ENCODE measurements around the gene HTT.

Gene HTT

GRCh38 chr4:3248178-3248480, 173.6 kb downstream of the HTT start:
- no peak overlapping the region for H2AFZ ChIP-seq (ENCODE audit: low read length)
- no peaks in the 10 kb centered on the region for H3K36me3 ChIP-seq (replicated peaks; ENCODE audit: insufficient read depth, low read length)
- no peaks in the 10 kb centered on the region for H4K20me1 ChIP-seq (ENCODE audit: insufficient read depth, low read length)
- H3K4me2 ChIP-seq (ENCODE audit: low read depth, low read length), result no peak overlapping the region
- TF ChIP-seq EZH2phosphoT487 (IDR thresholded peaks at IDR 0.05; ENCODE audit: low read length) (no peak), EZH2 (optimal IDR thresholded peaks at IDR 0.05; ENCODE audit: low read depth, low read length) (no peak)
- TF ChIP-seq, protein P1, sequence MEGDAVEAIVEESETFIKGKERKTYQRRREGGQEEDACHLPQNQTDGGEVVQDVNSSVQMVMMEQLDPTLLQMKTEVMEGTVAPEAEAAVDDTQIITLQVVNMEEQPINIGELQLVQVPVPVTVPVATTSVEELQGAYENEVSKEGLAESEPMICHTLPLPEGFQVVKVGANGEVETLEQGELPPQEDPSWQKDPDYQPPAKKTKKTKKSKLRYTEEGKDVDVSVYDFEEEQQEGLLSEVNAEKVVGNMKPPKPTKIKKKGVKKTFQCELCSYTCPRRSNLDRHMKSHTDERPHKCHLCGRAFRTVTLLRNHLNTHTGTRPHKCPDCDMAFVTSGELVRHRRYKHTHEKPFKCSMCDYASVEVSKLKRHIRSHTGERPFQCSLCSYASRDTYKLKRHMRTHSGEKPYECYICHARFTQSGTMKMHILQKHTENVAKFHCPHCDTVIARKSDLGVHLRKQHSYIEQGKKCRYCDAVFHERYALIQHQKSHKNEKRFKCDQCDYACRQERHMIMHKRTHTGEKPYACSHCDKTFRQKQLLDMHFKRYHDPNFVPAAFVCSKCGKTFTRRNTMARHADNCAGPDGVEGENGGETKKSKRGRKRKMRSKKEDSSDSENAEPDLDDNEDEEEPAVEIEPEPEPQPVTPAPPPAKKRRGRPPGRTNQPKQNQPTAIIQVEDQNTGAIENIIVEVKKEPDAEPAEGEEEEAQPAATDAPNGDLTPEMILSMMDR (IDR thresholded peaks at IDR 0.05; ENCODE audit: low read length), result no peak
- DNase-seq, result no peak
- no peaks in the 10 kb centered on the region for H3K27me3 ChIP-seq (replicated peaks; ENCODE audit: insufficient read depth, low read length)
- no peak overlapping the region for H3K4me3 ChIP-seq (ENCODE audit: low read length)
- no peaks in the 10 kb centered on the region for H3K9me2 ChIP-seq (replicated peaks; ENCODE audit: insufficient read depth, low read length)
- no peaks in the 10 kb centered on the region for H3K79me2 ChIP-seq (ENCODE audit: low read length)
- no peak overlapping the region for H3K27ac ChIP-seq (ENCODE audit: low read length)
- H3K9me3 ChIP-seq (replicated peaks; ENCODE audit: insufficient read depth, low read length), result no peaks in the 10 kb centered on the region
- no peaks in the 10 kb centered on the region for H3F3A ChIP-seq (ENCODE audit: insufficient read depth, low read length)
- no peak overlapping the region for H3K9ac ChIP-seq (ENCODE audit: low read length)
- H3K4me1 ChIP-seq (ENCODE audit: low read length), result no peaks in the 10 kb centered on the region

- Histone ChIP-seq H3K4me3 (ENCODE audit: low read length) (no peak within 1 kb of the TSS), H3K27ac (ENCODE audit: low read length) (no peak within 1 kb of the TSS), H4K20me1 (ENCODE audit: insufficient read depth, low read length) (no peaks in the 10 kb centered on the region), H3K4me1 (ENCODE audit: low read length) (no peaks in the 10 kb centered on the region), H3K4me2 (ENCODE audit: low read depth, low read length) (no peak within 1 kb of the TSS), H3K27me3 (replicated peaks; ENCODE audit: insufficient read depth, low read length) (peaks cover 3% of the 10 kb centered on the region; the same call in 1 of the 2 replicates), H3K9me2 (replicated peaks; ENCODE audit: insufficient read depth, low read length) (no peaks in the 10 kb centered on the region), H2AFZ (ENCODE audit: low read length) (no peak within 1 kb of the TSS), H3K9me3 (replicated peaks; ENCODE audit: insufficient read depth, low read length) (no peaks in the 10 kb centered on the region), H3F3A (ENCODE audit: insufficient read depth, low read length) (no peaks in the 10 kb centered on the region), H3K79me2 (ENCODE audit: low read length) (no peaks in the 10 kb centered on the region), H3K36me3 (replicated peaks; ENCODE audit: insufficient read depth, low read length) (no peaks in the 10 kb centered on the region), H3K9ac (ENCODE audit: low read length) (no peak within 1 kb of the TSS)
- TF ChIP-seq, protein P1 (IDR thresholded peaks at IDR 0.05; ENCODE audit: low read length), result no peak
- TF ChIP-seq EZH2 (optimal IDR thresholded peaks at IDR 0.05; ENCODE audit: low read depth, low read length) (no peak), EZH2phosphoT487 (IDR thresholded peaks at IDR 0.05; ENCODE audit: low read length) (no peak)
- DNase-seq, result no peak
Observed at GRCh38 chr4:3248811-3249661, 174.6 kb downstream of the HTT start, which contains the start of gene MSANTD1. TSS of gene MSANTD1 (plus strand) at chr4:3249159. CDS start at chr4:3249223, 64 bp downstream.

DNA sequence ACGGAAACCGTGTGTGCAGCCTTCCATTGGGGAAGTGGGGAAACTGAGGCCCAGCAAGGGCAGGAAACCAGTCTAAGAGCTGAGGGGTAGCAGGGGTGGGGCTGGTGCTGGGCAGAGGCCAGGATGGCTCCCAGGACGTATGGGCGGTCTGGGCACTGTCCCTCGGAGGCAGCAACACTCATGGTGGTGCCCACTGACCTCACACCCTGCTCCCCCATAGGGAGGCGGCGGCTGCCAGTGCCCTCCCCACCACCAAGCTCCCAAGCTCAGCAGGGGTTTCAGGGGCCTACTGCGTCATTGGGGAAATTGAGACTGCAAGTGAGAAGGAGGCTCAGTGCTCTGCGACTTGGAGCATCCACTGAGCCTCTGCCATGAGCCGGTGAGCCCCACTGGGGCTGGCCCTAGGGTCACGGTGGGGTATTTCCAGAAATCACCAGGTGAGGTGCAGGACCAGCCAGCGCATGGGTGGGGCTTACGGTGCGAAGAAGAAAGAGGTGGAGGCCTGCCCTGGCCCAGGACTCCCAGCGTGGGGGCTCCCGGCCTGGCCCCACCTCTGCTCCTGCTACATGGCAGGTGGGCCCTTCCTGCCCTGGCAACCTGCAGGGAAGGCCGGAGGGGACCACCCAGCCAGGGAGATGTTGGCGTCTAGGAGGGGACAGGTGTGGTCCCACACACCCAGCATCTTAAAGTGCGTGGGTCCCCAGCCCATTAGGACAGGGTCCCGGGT, 175.4 kb downstream of the HTT start:
- Histone ChIP-seq H3K9me2 (replicated peaks; ENCODE audit: insufficient read depth, low read length) (no peaks in the 10 kb centered on the region), H3K27ac (ENCODE audit: low read length) (no peak overlapping the region), H2AFZ (ENCODE audit: low read length) (no peak overlapping the region), H3K9me3 (replicated peaks; ENCODE audit: insufficient read depth, low read length) (no peaks in the 10 kb centered on the region), H3K36me3 (replicated peaks; ENCODE audit: insufficient read depth, low read length) (no peaks in the 10 kb centered on the region), H3K27me3 (replicated peaks; ENCODE audit: insufficient read depth, low read length) (peaks cover 7% of the 10 kb centered on the region; the same call in 1 of the 2 replicates), H3K4me1 (ENCODE audit: low read length) (no peaks in the 10 kb centered on the region), H3K4me3 (ENCODE audit: low read length) (no peak overlapping the region), H3K79me2 (ENCODE audit: low read length) (no peaks in the 10 kb centered on the region), H3K4me2 (ENCODE audit: low read depth, low read length) (no peak overlapping the region), H3F3A (ENCODE audit: insufficient read depth, low read length) (no peaks in the 10 kb centered on the region), H4K20me1 (ENCODE audit: insufficient read depth, low read length) (no peaks in the 10 kb centered on the region), H3K9ac (ENCODE audit: low read length) (no peak overlapping the region)
- TF ChIP-seq EZH2phosphoT487 (IDR thresholded peaks at IDR 0.05; ENCODE audit: low read length) (no peak), EZH2 (optimal IDR thresholded peaks at IDR 0.05; ENCODE audit: low read depth, low read length) (no peak)
- TF ChIP-seq, protein P1 (IDR thresholded peaks at IDR 0.05; ENCODE audit: low read length), result no peak
- DNase-seq, result no peak
